OCI-LY3 (cell line): ENCODE data around the gene MEF2C.

Source experiments
- H2AFZ ChIP-seq: fragments of 200-600, 300-600 bp; shearing (Covaris generic); 2 replicates; pipeline ENCODE4 v1.6.0; 2014; ENCODE audit warnings: antibody characterized with exemption, low read depth, low read length
- H3K27ac ChIP-seq: fragments of 200-600, 300-600 bp; sonication (generic); 2 replicates; pipeline ENCODE4 v1.5.1; 2014; ENCODE audit warnings: mild to moderate bottlenecking, low read length, moderate library complexity, mixed read lengths
- H3K27me3 ChIP-seq: fragments of 200-600, 300-600 bp; sonication (generic); 2 replicates; pipeline ENCODE4 v1.6.1; 2014; ENCODE audit warnings: low read depth, low read length, mixed read lengths
- H3K36me3 ChIP-seq: fragments of 200-600, 300-600 bp; sonication (generic); replicated peaks from 2 replicates; pipeline ENCODE3; 2014; ENCODE audit warnings: low read depth, low read length, mixed read lengths
- H3K4me1 ChIP-seq: fragments of 300-600, 200-600 bp; sonication (generic); 2 replicates; pipeline ENCODE4 v1.6.1; 2014; ENCODE audit warnings: low read length, mixed read lengths
- H3K4me2 ChIP-seq: fragments of 200-600, 300-600 bp; sonication (generic); 2 replicates; pipeline ENCODE4 v1.6.1; 2014; ENCODE audit warnings: low read length, mixed read lengths
- H3K4me3 ChIP-seq: fragments of 300-600, 200-600 bp; sonication (generic); 2 replicates; pipeline ENCODE4 v1.5.1; 2014; ENCODE audit warnings: antibody characterized with exemption, mild to moderate bottlenecking, low read length, moderate library complexity
- H3K79me2 ChIP-seq: fragments of 300-600, 200-600 bp; shearing (Covaris generic); 2 replicates; pipeline ENCODE4 v1.6.1; 2014; ENCODE audit warnings: mild to moderate bottlenecking, low read length, mixed read lengths
- H3K9ac ChIP-seq: fragments of 300-600, 200-600 bp; shearing (Covaris generic); 2 replicates; pipeline ENCODE4 v1.6.0; 2014; ENCODE audit warnings: mild to moderate bottlenecking, low read length, moderate library complexity
- H3K9me3 ChIP-seq: fragments of 200-600, 300-600 bp; shearing (Covaris generic); 2 replicates; pipeline ENCODE4 v1.6.1; 2014; ENCODE audit warnings: low read length, mixed read lengths; ENCODE audit not compliant: insufficient read depth
- H4K20me1 ChIP-seq: fragments of 200-600, 300-600 bp; sonication (generic); 2 replicates; pipeline ENCODE4 v1.6.1; 2016; ENCODE audit warnings: low read length, mixed read lengths; ENCODE audit not compliant: insufficient read depth
- CTCF ChIP-seq: fragments of 200-600, 300-600 bp; sonication (generic); IDR thresholded peaks from 2 replicates; pipeline ENCODE4 v1.5.1; 2014; ENCODE audit warnings: antibody characterized with exemption, low read length, low read depth
- EZH2phosphoT487 ChIP-seq: fragments of 200-600 bp; shearing (Covaris generic); IDR thresholded peaks from 2 replicates; pipeline ENCODE4 v1.6.1; 2018; ENCODE audit warnings: antibody characterized with exemption, mixed run types, low read depth

Gene MEF2C

GRCh38 chr5:88815050-88815789, 67.8 kb downstream of the MEF2C start:
- Histone ChIP-seq H3K27me3 (no peaks in the 10 kb centered on the region), H3K79me2 (peaks cover 61% of the 10 kb centered on the region), H3K27ac (no peak overlapping the region), H2AFZ (no peak overlapping the region), H3K9ac (no peak overlapping the region), H4K20me1 (peaks cover 6% of the 10 kb centered on the region; the same call in 1 of the 2 replicates), H3K4me2 (no peak overlapping the region), H3K4me1 (peaks cover 7% of the 10 kb centered on the region), H3K4me3 (no peak overlapping the region), H3K9me3 (no peaks in the 10 kb centered on the region), H3K36me3 (peaks cover 23% of the 10 kb centered on the region)
- no peak for TF ChIP-seq EZH2phosphoT487
- TF ChIP-seq CTCF, result no peak

GRCh38 chr5:88813805-88814575, 69.0 kb downstream of the MEF2C start:
- TF ChIP-seq EZH2phosphoT487, result no peak
- no peak for TF ChIP-seq CTCF
- H2AFZ ChIP-seq, result no peak overlapping the region
- H3K4me2 ChIP-seq, result no peak overlapping the region
- H3K27me3 ChIP-seq, result no peaks in the 10 kb centered on the region
- H3K9ac ChIP-seq, result no peak overlapping the region
- H3K4me1 ChIP-seq, result peaks cover 7% of the 10 kb centered on the region
- H3K27ac ChIP-seq, result no peak overlapping the region
- peaks cover 26% of the 10 kb centered on the region for H3K36me3 ChIP-seq
- H4K20me1 ChIP-seq, result peaks cover 6% of the 10 kb centered on the region; the same call in 1 of the 2 replicates
- no peak overlapping the region for H3K4me3 ChIP-seq
- H3K9me3 ChIP-seq, result no peaks in the 10 kb centered on the region
- H3K79me2 ChIP-seq, result peaks cover 60% of the 10 kb centered on the region

- Histone ChIP-seq H3K9me3 (no peaks in the 10 kb centered on the region), H3K9ac (no peak overlapping the region), H3K27me3 (no peaks in the 10 kb centered on the region), H2AFZ (no peak overlapping the region), H3K36me3 (peaks cover 22% of the 10 kb centered on the region), H3K27ac (no peak overlapping the region), H3K4me1 (peaks cover 7% of the 10 kb centered on the region), H3K4me2 (no peak overlapping the region), H3K79me2 (peaks cover 53% of the 10 kb centered on the region), H3K4me3 (no peak overlapping the region), H4K20me1 (no peaks in the 10 kb centered on the region; the same call in 1 of the 2 replicates)
- no peak for TF ChIP-seq EZH2phosphoT487
- no peak for TF ChIP-seq CTCF
Observed at GRCh38 chr5:88813244-88813643, 69.7 kb downstream of the MEF2C start.

GRCh38 chr5:88808153-88808552, 74.8 kb downstream of the MEF2C start:
- H3K4me3 ChIP-seq, result no peak overlapping the region
- H3K9me3 ChIP-seq, result no peaks in the 10 kb centered on the region
- no peak overlapping the region for H3K9ac ChIP-seq
- peaks cover 3% of the 10 kb centered on the region; the same call in 1 of the 2 replicates for H4K20me1 ChIP-seq
- TF ChIP-seq CTCF, result no peak
- H2AFZ ChIP-seq, result no peak overlapping the region
- no peak overlapping the region for H3K27ac ChIP-seq
- H3K36me3 ChIP-seq, result peaks cover 25% of the 10 kb centered on the region
- no peaks in the 10 kb centered on the region for H3K27me3 ChIP-seq
- peaks cover 22% of the 10 kb centered on the region for H3K4me1 ChIP-seq
- H3K79me2 ChIP-seq, result peaks cover 34% of the 10 kb centered on the region
- H3K4me2 ChIP-seq, result no peak overlapping the region
